OCI-LY7 (cell line): ENCODE measurements around the gene FAM200B. TPM values are rescaled to one million over a fixed set of nuclear protein-coding genes. Genes with fewer than 3 reads are reported as not detected.
A peak's percentile ranks its signal among the peaks of the same experiment; 100 is the strongest.

Experiments
- BruUV-seq: library from RNA; stranded (reverse); fragments of 400-500 nt; replicated peaks from 2 replicates; lab custom pipeline; 2021; lab: Mats Ljungman, UMichigan
- CTCF ChIA-PET: fragments of 300-600 bp; sonication (Branson Sonifier 250); formaldehyde crosslinking; loops from one replicate; lab custom pipeline; 2022; ENCODE audit warnings: antibody characterized with exemption; ENCODE audit not compliant: unreplicated experiment; lab: Charles Lee
- POLR2A ChIA-PET: fragments of 300-600 bp; sonication (Branson Sonifier 250); formaldehyde crosslinking; loops from one replicate; lab custom pipeline; 2022; ENCODE audit warnings: antibody characterized with exemption; lab: Charles Lee
- DNase-seq: peaks from one replicate; pipeline ENCODE4 v3.0.0-alpha.2; 2015; ENCODE audit warnings: low spot score
- H2AFZ ChIP-seq: fragments of 200-600 bp; sonication (generic), shearing (Covaris generic); 2 replicates; pipeline ENCODE4 v1.6.1; 2014; ENCODE audit warnings: mild to moderate bottlenecking, antibody characterized with exemption, low read length, moderate library complexity
- H3K27ac ChIP-seq: fragments of 200-600 bp; sonication (generic); 2 replicates; pipeline ENCODE4 v1.5.1; 2014; ENCODE audit warnings: mixed run types, low read depth, mild to moderate bottlenecking, moderate library complexity, low read length, inconsistent platforms; ENCODE audit not compliant: poor library complexity, severe bottlenecking
- H3K36me3 ChIP-seq: fragments of 200-600 bp; sonication (generic); 2 replicates; pipeline ENCODE4 v1.6.1; 2014; ENCODE audit warnings: mild to moderate bottlenecking, antibody characterized with exemption, low read length, moderate library complexity, mixed read lengths; ENCODE audit not compliant: insufficient read depth
- H3K4me1 ChIP-seq: fragments of 200-600 bp; sonication (generic); 2 replicates; pipeline ENCODE4 v1.5.1; 2014; ENCODE audit warnings: mild to moderate bottlenecking, low read length; ENCODE audit not compliant: insufficient read depth, poor library complexity, severe bottlenecking
- H3K4me2 ChIP-seq: fragments of 200-600 bp; sonication (generic); 2 replicates; pipeline ENCODE4 v1.6.1; 2014; ENCODE audit warnings: mild to moderate bottlenecking, low read length
- H3K4me3 ChIP-seq: fragments of 200-600 bp; sonication (generic); 2 replicates; pipeline ENCODE4 v1.5.1; 2014; ENCODE audit warnings: mild to moderate bottlenecking, low read depth, low read length; ENCODE audit not compliant: poor library complexity, severe bottlenecking
- H3K79me2 ChIP-seq: fragments of 200-600 bp; sonication (generic); 2 replicates; pipeline ENCODE4 v1.6.1; 2016; ENCODE audit warnings: low read depth, mild to moderate bottlenecking, low read length, moderate library complexity, mixed read lengths; ENCODE audit not compliant: insufficient read depth
- H3K9me2 ChIP-seq: fragments of 200-600 bp; sonication (generic); 2 replicates; pipeline ENCODE4 v1.6.1; 2016; ENCODE audit warnings: mild to moderate bottlenecking, low read length, mixed read lengths; ENCODE audit not compliant: insufficient read depth
- H3K9me3 ChIP-seq: fragments of 200-600 bp; sonication (generic); 2 replicates; pipeline ENCODE4 v1.6.1; 2014; ENCODE audit warnings: mild to moderate bottlenecking, mixed run types, low read length, mixed read lengths
- H4K20me1 ChIP-seq: fragments of 200-600 bp; sonication (generic); 2 replicates; pipeline ENCODE4 v1.6.1; 2014; ENCODE audit warnings: mild to moderate bottlenecking, antibody characterized with exemption, low read length, moderate library complexity, mixed read lengths; ENCODE audit not compliant: insufficient read depth
- CTCF ChIP-seq: fragments of 200-600 bp; sonication (generic); conservative IDR thresholded peaks from 2 replicates; pipeline ENCODE4 v1.5.1; 2014; ENCODE audit warnings: mild to moderate bottlenecking, antibody characterized with exemption, low read length, moderate library complexity, mixed read lengths
- EZH2phosphoT487 ChIP-seq: fragments of 200-600 bp; sonication (generic); IDR thresholded peaks from 2 replicates; pipeline ENCODE4 v1.6.1; 2018; ENCODE audit warnings: low read depth, borderline replicate concordance, mild to moderate bottlenecking, mixed run types, antibody characterized with exemption, low read length, moderate library complexity, mixed read lengths
- intact Hi-C: fragments of 100-400 bp; cut with micrococcal nuclease; formaldehyde crosslinking; loops from one replicate; pipeline ENCODE4 v1.10.0; 2022; ENCODE audit not compliant: unreplicated experiment
- total RNA-seq, 2 experiments: library from RNA; depleted of rRNA in 1 of 2; stranded (reverse); fragments of >200 nt in 1 of 2; shearing (Covaris generic) in 1 of 2; gene quantifications; 2 replicates each; pipeline ENCODE4 v1.2.3, GENCODE V29; 2014 to 2022

Gene FAM200B
- total RNA-seq, 2 experiments from 2014 or later = 11.5 to 25.0 TPM

- H3K4me1 ChIP-seq = peaks cover 69% of the 10 kb centered on the region
- no peak for DNase-seq
- H3K27ac ChIP-seq = peak overlapping the region; percentile 82
- CTCF ChIA-PET = no interaction called here
- intact Hi-C loops = no loop called here
- peaks cover 95% of the 10 kb centered on the region for H3K79me2 ChIP-seq
- H3K9me2 ChIP-seq = no peaks in the 10 kb centered on the region
- peaks cover 6% of the 10 kb centered on the region; the same call in 1 of the 2 replicates for H3K9me3 ChIP-seq
- POLR2A ChIA-PET = interaction anchor here (2.7 to 8.4 kb wide), 2 partner anchors 12 to 22 kb away, joined by 8 to 67 read pairs; partner anchors contain the start of gene FBXL5
- no TSS peak for BruUV-seq
- no peaks in the 10 kb centered on the region; the same call in 1 of the 2 replicates for H4K20me1 ChIP-seq
- no peak overlapping the region for H2AFZ ChIP-seq
- TF ChIP-seq CTCF = no peak
- TF ChIP-seq EZH2phosphoT487 = no peak
- peak overlapping the region; percentile 78 for H3K4me2 ChIP-seq
- H3K4me3 ChIP-seq = peak overlapping the region; percentile 90
- H3K36me3 ChIP-seq = peaks cover 28% of the 10 kb centered on the region
Observed at GRCh38 chr4:15677507-15677988, 4.1 kb upstream of the FAM200B start.

- no TSS peak for BruUV-seq
- Histone ChIP-seq H3K9me3 (peaks cover 3% of the 10 kb centered on the region; the same call in 1 of the 2 replicates), H3K27ac (peak overlapping the region; percentile 90), H2AFZ (peak overlapping the region; percentile 62; the same call in 1 of the 2 replicates), H3K79me2 (peaks cover 81% of the 10 kb centered on the region), H3K4me1 (peaks cover 59% of the 10 kb centered on the region), H3K4me3 (peak overlapping the region; percentile 90), H4K20me1 (no peaks in the 10 kb centered on the region), H3K36me3 (peaks cover 36% of the 10 kb centered on the region), H3K9me2 (no peaks in the 10 kb centered on the region), H3K4me2 (peak overlapping the region; percentile 78)
- TF ChIP-seq EZH2phosphoT487 = no peak
- no peak for TF ChIP-seq CTCF
- ChIA-PET CTCF (no interaction called here), POLR2A (interaction anchor here (0.5 to 4.3 kb wide), 7 partner anchors 9 to 171 kb away, joined by 3 to 36 read pairs (median 4); partner anchors contain the start of gene FBXL5)
- no peak for DNase-seq
- intact Hi-C loops = loop anchor here (1.0 to 5.0 kb wide), 3 partner anchors 26 to 269 kb away; partner anchors contain the start of genes CD38 and FBXL5
Observed at GRCh38 chr4:15681067-15681371, 608 bp upstream of the FAM200B start.
